ENCODE measurements around the gene HRNR. TPM values are rescaled to one million over a fixed set of nuclear protein-coding genes. Genes with fewer than 3 reads are reported as not detected.

Gene HRNR
- total RNA-seq, 1 donor from 2014 or later: not detected

DNA sequence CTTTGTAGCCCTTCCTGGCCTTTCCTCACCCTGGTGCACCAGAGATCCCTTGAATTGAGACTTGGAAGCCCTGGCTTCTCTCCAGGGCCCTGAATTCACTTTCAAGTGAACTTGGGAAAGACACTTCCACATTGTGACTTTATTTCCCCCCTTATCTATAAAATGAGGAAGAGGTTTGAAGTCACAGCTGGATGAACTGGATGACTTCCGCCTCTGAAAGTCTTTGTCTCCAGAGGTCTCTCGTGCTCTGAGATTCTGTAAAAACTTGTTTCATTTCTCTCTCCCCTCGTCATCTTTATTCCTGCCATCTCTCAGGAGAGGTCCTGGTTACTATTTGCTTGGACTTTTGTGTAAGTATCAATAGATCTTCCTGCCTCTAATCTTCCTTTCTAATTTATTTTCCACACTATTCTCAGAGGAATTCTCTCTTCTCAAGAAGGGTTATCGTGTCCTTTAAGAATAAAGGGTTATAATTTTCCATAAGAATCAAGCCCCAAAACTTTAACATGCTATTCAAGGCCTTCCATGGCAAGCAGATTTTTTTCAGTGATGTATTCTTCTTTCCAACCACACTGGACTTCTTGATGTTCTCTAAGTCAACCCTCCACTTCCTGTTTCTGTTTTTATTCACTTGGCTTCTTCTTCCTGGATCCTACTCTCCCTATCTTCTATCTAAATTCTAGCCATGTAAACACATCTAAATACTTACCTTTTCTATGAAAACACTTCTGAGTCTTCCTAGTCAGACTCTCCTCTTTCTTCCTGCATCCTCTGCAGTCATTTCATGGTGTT is 58.5 kb downstream of the HRNR start:
- Histone ChIP-seq H2AFZ (ENCODE audit: low read depth, low read length) (no peak overlapping the region), H3K27me3 (ENCODE audit: insufficient read depth, low read length) (peaks cover 5% of the 10 kb centered on the region), H3K9me3 (ENCODE audit: insufficient read depth, low read depth, low read length) (no peaks in the 10 kb centered on the region), H3K4me1 (ENCODE audit: insufficient read depth, low read length) (peaks cover 25% of the 10 kb centered on the region), H3K36me3 (ENCODE audit: insufficient read depth, low read length) (no peaks in the 10 kb centered on the region), H3K4me2 (ENCODE audit: low read length) (no peak overlapping the region), H4K20me1 (ENCODE audit: insufficient read depth, low read length) (no peaks in the 10 kb centered on the region), H3K9ac (ENCODE audit: low read length) (no peak overlapping the region), H3K4me3 (ENCODE audit: insufficient read depth, low read depth, low read length) (no peak overlapping the region), H3K27ac (ENCODE audit: low read depth, low read length) (no peak overlapping the region), H3K79me2 (ENCODE audit: insufficient read depth, low read length) (no peaks in the 10 kb centered on the region)
- Mint-ChIP-seq H3K4me3 (ENCODE audit: unreplicated experiment) (no peak overlapping the region), H3K36me3 (ENCODE audit: low read depth, unreplicated experiment) (no peaks in the 10 kb centered on the region), H3K27ac (ENCODE audit: unreplicated experiment) (peak overlapping the region; percentile 82), H3K27me3 (ENCODE audit: low read depth, unreplicated experiment) (no peaks in the 10 kb centered on the region), H3K9me3 (ENCODE audit: unreplicated experiment) (no peaks in the 10 kb centered on the region), H3K4me1 (ENCODE audit: low read depth, unreplicated experiment) (peaks cover 72% of the 10 kb centered on the region)
- DNase-seq (ENCODE audit: low read depth) (no peak), FAIRE-seq (no peak)
- TF ChIP-seq, protein P1, sequence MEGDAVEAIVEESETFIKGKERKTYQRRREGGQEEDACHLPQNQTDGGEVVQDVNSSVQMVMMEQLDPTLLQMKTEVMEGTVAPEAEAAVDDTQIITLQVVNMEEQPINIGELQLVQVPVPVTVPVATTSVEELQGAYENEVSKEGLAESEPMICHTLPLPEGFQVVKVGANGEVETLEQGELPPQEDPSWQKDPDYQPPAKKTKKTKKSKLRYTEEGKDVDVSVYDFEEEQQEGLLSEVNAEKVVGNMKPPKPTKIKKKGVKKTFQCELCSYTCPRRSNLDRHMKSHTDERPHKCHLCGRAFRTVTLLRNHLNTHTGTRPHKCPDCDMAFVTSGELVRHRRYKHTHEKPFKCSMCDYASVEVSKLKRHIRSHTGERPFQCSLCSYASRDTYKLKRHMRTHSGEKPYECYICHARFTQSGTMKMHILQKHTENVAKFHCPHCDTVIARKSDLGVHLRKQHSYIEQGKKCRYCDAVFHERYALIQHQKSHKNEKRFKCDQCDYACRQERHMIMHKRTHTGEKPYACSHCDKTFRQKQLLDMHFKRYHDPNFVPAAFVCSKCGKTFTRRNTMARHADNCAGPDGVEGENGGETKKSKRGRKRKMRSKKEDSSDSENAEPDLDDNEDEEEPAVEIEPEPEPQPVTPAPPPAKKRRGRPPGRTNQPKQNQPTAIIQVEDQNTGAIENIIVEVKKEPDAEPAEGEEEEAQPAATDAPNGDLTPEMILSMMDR (IDR thresholded peaks at IDR 0.05; ENCODE audit: insufficient read depth, low read depth, low read length): no peak
- TF ChIP-seq EZH2 (IDR thresholded peaks at IDR 0.05; ENCODE audit: insufficient read depth, low read length): no peak

DNA sequence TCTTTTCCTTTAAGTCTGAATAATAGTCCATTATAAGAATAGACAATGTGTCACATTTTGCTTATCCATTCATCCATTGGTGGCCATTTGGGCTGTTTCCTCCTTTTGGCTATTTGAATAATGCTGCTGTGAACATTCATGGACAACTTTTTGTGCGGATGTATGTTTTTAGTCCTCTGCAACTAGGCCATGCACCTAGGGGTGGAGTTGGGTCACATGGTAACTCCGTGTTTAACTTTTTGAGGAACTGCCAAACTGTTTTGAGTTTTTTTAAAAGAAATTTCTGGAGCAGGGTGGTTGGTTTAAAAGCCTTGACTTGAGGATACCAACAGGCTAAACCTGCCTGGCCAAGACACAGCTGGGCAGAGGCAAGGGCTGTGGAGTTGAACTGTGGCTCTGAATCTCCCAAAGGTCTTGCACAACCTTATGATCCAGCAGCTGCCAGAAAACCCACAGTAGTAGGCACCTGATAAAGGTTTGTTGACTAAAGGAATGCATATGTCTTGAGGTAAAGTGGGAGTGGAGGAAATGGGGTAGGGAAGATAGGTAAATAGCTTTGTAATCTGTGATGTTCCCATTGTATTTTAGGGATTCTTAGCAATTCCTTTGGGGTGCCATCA is 59.4 kb downstream of the HRNR start:
- Histone ChIP-seq H3K27ac (ENCODE audit: low read depth, low read length) (no peak overlapping the region), H3K36me3 (ENCODE audit: insufficient read depth, low read length) (no peaks in the 10 kb centered on the region), H3K27me3 (ENCODE audit: insufficient read depth, low read length) (peaks cover 7% of the 10 kb centered on the region), H2AFZ (ENCODE audit: low read depth, low read length) (no peak overlapping the region), H3K4me2 (ENCODE audit: low read length) (no peak overlapping the region), H3K9me3 (ENCODE audit: insufficient read depth, low read depth, low read length) (no peaks in the 10 kb centered on the region), H4K20me1 (ENCODE audit: insufficient read depth, low read length) (no peaks in the 10 kb centered on the region), H3K4me1 (ENCODE audit: insufficient read depth, low read length) (peaks cover 25% of the 10 kb centered on the region), H3K79me2 (ENCODE audit: insufficient read depth, low read length) (no peaks in the 10 kb centered on the region), H3K4me3 (ENCODE audit: insufficient read depth, low read depth, low read length) (no peak overlapping the region), H3K9ac (ENCODE audit: low read length) (no peak overlapping the region)
- Mint-ChIP-seq H3K27ac (ENCODE audit: unreplicated experiment) (peak overlapping the region; percentile 89), H3K36me3 (ENCODE audit: low read depth, unreplicated experiment) (no peaks in the 10 kb centered on the region), H3K4me1 (ENCODE audit: low read depth, unreplicated experiment) (peaks cover 64% of the 10 kb centered on the region), H3K9me3 (ENCODE audit: unreplicated experiment) (peaks cover 2% of the 10 kb centered on the region), H3K4me3 (ENCODE audit: unreplicated experiment) (no peak overlapping the region), H3K27me3 (ENCODE audit: low read depth, unreplicated experiment) (no peaks in the 10 kb centered on the region)
- DNase-seq (ENCODE audit: low read depth) (no peak), FAIRE-seq (no peak)
- TF ChIP-seq EZH2 (IDR thresholded peaks at IDR 0.05; ENCODE audit: insufficient read depth, low read length): no peak
- TF ChIP-seq, protein P1 (IDR thresholded peaks at IDR 0.05; ENCODE audit: insufficient read depth, low read depth, low read length): no peak

Data from astrocyte (in vitro differentiated cells and primary cell).